Loucy (cell line): ENCODE data around the gene LRRC14B.

Experiments used
- EZH2phosphoT487 ChIP-seq: fragments of 200-600 bp; IDR thresholded peaks from 2 replicates; pipeline ENCODE4 v1.6.1; 2018; ENCODE audit warnings: antibody characterized with exemption, mild to moderate bottlenecking, moderate library complexity, borderline replicate concordance
- TF ChIP-seq, protein P1 (sequence below): fragments of 200-600 bp; sonication (generic); conservative IDR thresholded peaks from 2 replicates; pipeline ENCODE4 v1.5.1; 2014; ENCODE audit warnings: mild to moderate bottlenecking, antibody characterized with exemption, low read length

DNA sequence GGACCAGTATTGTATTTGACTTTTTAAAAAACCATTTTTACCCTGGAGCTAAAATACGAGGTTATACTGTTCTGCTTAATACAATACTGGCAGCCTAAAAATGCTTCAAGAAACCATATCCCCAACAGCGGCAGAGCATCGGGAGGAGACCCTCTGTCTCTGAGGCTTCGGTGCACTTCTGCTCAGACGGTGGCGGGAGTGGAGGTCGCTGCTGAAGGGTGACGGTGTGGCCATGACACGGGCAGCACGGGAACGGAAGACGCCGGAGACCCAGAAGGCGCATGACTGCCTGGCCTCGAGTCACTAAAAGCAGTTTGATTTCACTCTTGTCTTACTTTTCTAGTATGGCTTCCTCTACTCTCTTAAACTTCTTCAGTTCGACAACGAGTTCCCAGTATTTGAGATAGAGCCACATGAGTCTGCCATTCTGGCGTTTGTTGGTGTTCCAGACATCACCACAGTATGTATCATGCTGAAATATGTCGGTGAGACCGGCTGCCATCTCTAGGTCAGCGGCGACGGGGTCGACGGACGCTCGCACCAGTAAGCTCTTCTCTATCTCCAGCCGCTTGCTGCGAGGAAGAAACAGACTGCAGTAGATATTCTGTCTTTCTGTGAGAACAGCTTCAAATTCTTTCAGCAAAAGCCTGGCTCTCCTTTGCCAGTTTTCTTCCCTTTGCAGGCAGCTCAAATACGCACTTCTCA is 13.8 kb downstream of the LRRC14B start:
- TF ChIP-seq, protein P1, sequence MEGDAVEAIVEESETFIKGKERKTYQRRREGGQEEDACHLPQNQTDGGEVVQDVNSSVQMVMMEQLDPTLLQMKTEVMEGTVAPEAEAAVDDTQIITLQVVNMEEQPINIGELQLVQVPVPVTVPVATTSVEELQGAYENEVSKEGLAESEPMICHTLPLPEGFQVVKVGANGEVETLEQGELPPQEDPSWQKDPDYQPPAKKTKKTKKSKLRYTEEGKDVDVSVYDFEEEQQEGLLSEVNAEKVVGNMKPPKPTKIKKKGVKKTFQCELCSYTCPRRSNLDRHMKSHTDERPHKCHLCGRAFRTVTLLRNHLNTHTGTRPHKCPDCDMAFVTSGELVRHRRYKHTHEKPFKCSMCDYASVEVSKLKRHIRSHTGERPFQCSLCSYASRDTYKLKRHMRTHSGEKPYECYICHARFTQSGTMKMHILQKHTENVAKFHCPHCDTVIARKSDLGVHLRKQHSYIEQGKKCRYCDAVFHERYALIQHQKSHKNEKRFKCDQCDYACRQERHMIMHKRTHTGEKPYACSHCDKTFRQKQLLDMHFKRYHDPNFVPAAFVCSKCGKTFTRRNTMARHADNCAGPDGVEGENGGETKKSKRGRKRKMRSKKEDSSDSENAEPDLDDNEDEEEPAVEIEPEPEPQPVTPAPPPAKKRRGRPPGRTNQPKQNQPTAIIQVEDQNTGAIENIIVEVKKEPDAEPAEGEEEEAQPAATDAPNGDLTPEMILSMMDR: no peak
- TF ChIP-seq EZH2phosphoT487: no peak
